ENCODE data around the gene TMEM82. TPM values are rescaled to one million over a fixed set of nuclear protein-coding genes. Genes with fewer than 3 reads are reported as not detected.

Gene TMEM82
- polyA plus RNA-seq, 1 donor (not counting 4 experiments of a cell fraction or from before 2014, with no cell fraction given) = not detected

- H3K79me2 ChIP-seq (ENCODE audit: control insufficient read depth, insufficient read depth, low read length) = peaks cover 47% of the 10 kb centered on the region
These were observed 30.1 kb upstream of the TMEM82 start for GRCh38 chr1:15712168-15712567.

GRCh38 chr1:15714406-15715136, 27.7 kb upstream of the TMEM82 start:
- TF ChIP-seq EZH2 (IDR thresholded peaks at IDR 0.05; ENCODE audit: low read length) = no peak
- no peak for TF ChIP-seq CTCF (optimal IDR thresholded peaks at IDR 0.05 in 1 of 3, IDR thresholded peaks at IDR 0.05 in 1 of 3, conservative IDR thresholded peaks at IDR 0.05 in 1 of 3; ENCODE audit: extremely low read depth in 1 of 3, insufficient read depth in 2 of 3, low read length in 3 of 3)
- no peak overlapping the region for H2AFZ ChIP-seq (ENCODE audit: control insufficient read depth, low read length)
- H3K4me2 ChIP-seq (ENCODE audit: control insufficient read depth, extremely low read depth, insufficient read depth, low read depth, low read length) = no peak overlapping the region
- H3K4me1 ChIP-seq (ENCODE audit: control insufficient read depth, extremely low read depth, insufficient read depth, low read length) = no peaks in the 10 kb centered on the region
- H3K27me3 ChIP-seq (ENCODE audit: control insufficient read depth, extremely low read depth, insufficient read depth, low read length) = no peaks in the 10 kb centered on the region
- H3K9ac ChIP-seq (ENCODE audit: control insufficient read depth, extremely low read depth, insufficient read depth, low read length) = no peak overlapping the region
- peaks cover 2% of the 10 kb centered on the region for H3K9me1 ChIP-seq (ENCODE audit: control insufficient read depth, extremely low read depth, insufficient read depth, low read length)
- dilution Hi-C loops (cut with MboI; ENCODE audit: extremely low pct_ligation_motif_present, low sequenced_read_pairs) = no loop called here
- DNase-seq (ENCODE audit: low read depth, low spot score) (no peak), FAIRE-seq (no peak)
- no peaks in the 10 kb centered on the region for H3K9me3 ChIP-seq (ENCODE audit: control insufficient read depth, low read depth, low read length)
- peaks cover 28% of the 10 kb centered on the region for H3K79me2 ChIP-seq (ENCODE audit: control insufficient read depth, insufficient read depth, low read length)
- peaks cover 21 to 29% of the 10 kb centered on the region in 2 experiments for H3K36me3 ChIP-seq (ENCODE audit: control insufficient read depth in 2 of 2, extremely low read depth in 1 of 2, insufficient read depth in 2 of 2, low read length in 2 of 2)
- H3K27ac ChIP-seq (ENCODE audit: control insufficient read depth, insufficient read depth, low read length) = no peak overlapping the region
- no peak overlapping the region for H3K4me3 ChIP-seq (ENCODE audit: control insufficient read depth in 2 of 3, extremely low read depth in 1 of 3, insufficient read depth in 2 of 3, low read depth in 1 of 3, low read length in 3 of 3)
- H4K20me1 ChIP-seq (ENCODE audit: control insufficient read depth, extremely low read depth, insufficient read depth, low read length) = no peaks in the 10 kb centered on the region

More at GRCh38 chr1:15712168-15712567, 30.1 kb upstream of the TMEM82 start:
- Histone ChIP-seq H3K9me3 (ENCODE audit: control insufficient read depth, low read depth, low read length) (no peaks in the 10 kb centered on the region), H4K20me1 (ENCODE audit: control insufficient read depth, extremely low read depth, insufficient read depth, low read length) (no peaks in the 10 kb centered on the region), H2AFZ (ENCODE audit: control insufficient read depth, low read length) (no peak overlapping the region), H3K27ac (ENCODE audit: control insufficient read depth, insufficient read depth, low read length) (no peak overlapping the region), H3K27me3 (ENCODE audit: control insufficient read depth, extremely low read depth, insufficient read depth, low read length) (no peaks in the 10 kb centered on the region), H3K4me1 (ENCODE audit: control insufficient read depth, extremely low read depth, insufficient read depth, low read length) (no peaks in the 10 kb centered on the region), H3K4me3 (ENCODE audit: control insufficient read depth in 2 of 3, extremely low read depth in 1 of 3, insufficient read depth in 2 of 3, low read depth in 1 of 3, low read length in 3 of 3) (no peak overlapping the region), H3K9me1 (ENCODE audit: control insufficient read depth, extremely low read depth, insufficient read depth, low read length) (peaks cover 2% of the 10 kb centered on the region), H3K9ac (ENCODE audit: control insufficient read depth, extremely low read depth, insufficient read depth, low read length) (no peak overlapping the region), H3K36me3 (ENCODE audit: control insufficient read depth in 2 of 2, extremely low read depth in 1 of 2, insufficient read depth in 2 of 2, low read length in 2 of 2) (peaks cover 17 to 19% of the 10 kb centered on the region in 2 experiments), H3K4me2 (ENCODE audit: control insufficient read depth, extremely low read depth, insufficient read depth, low read depth, low read length) (no peak overlapping the region)
- no peak for DNase-seq (ENCODE audit: low read depth, low spot score)
- TF ChIP-seq EZH2 (IDR thresholded peaks at IDR 0.05; ENCODE audit: low read length) = no peak
- no peak for TF ChIP-seq CTCF (optimal IDR thresholded peaks at IDR 0.05 in 1 of 3, IDR thresholded peaks at IDR 0.05 in 1 of 3, conservative IDR thresholded peaks at IDR 0.05 in 1 of 3; ENCODE audit: extremely low read depth in 1 of 3, insufficient read depth in 2 of 3, low read length in 3 of 3)
- dilution Hi-C loops (cut with MboI; ENCODE audit: extremely low pct_ligation_motif_present, low sequenced_read_pairs) = no loop called here
- no peak for FAIRE-seq

All from keratinocyte (primary cell).